Upper lobe of left lung (tissue), 4 donors: Measurements from ENCODE around the gene SCUBE1.

Source experiments
- EP300 ChIP-seq, 4 donors: sonication (generic); formaldehyde crosslinking; IDR thresholded peaks; one replicate each; pipeline ENCODE4 v1.5.1; 2017; ENCODE audit warnings: antibody characterized with exemption in 4 of 4, control low read depth in 2 of 4
- POLR2A ChIP-seq, 4 donors: fragments of 450-650 bp; IDR thresholded peaks; one replicate each; pipeline ENCODE4 v1.5.1; 2016 to 2017; ENCODE audit warnings: antibody characterized with exemption in 4 of 4, mild to moderate bottlenecking in 2 of 4
- POLR2AphosphoS5 ChIP-seq, 2 donors: sonication (generic); formaldehyde crosslinking; IDR thresholded peaks; one replicate each; pipeline ENCODE4 v1.5.1; 2017; ENCODE audit warnings: antibody characterized with exemption in 2 of 2
- TF ChIP-seq, protein P1 (sequence below), 6 experiments: fragments of 450-650 bp in 4 of 6; fragments of 200-600 bp in 2 of 6; sonication (generic) in 2 of 6; IDR thresholded peaks; one replicate each; pipeline ENCODE4 v1.5.1; 2016 to 2019; ENCODE audit warnings: antibody characterized with exemption in 6 of 6

DNA sequence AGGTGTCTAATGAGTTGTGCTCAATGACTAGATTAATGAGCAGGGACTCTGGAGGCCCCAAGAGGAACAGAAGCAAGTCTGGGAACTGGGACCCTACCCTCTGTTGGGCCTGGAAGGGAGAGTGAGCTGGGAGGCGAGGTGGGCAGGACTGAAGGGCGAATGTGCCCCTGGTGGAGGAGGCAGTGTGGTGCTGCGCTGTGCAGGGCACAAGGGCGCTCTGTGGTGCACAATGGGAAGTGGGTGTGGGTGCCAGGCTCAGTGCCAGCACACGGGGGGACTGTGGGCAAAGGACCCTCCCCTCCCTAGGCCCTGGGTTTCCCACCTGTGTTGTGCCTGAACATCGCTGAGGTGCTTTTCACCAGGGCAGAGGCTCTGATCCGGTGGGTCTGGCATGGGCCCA, 98.8 kb downstream of the SCUBE1 start:
- TF ChIP-seq, protein P1, sequence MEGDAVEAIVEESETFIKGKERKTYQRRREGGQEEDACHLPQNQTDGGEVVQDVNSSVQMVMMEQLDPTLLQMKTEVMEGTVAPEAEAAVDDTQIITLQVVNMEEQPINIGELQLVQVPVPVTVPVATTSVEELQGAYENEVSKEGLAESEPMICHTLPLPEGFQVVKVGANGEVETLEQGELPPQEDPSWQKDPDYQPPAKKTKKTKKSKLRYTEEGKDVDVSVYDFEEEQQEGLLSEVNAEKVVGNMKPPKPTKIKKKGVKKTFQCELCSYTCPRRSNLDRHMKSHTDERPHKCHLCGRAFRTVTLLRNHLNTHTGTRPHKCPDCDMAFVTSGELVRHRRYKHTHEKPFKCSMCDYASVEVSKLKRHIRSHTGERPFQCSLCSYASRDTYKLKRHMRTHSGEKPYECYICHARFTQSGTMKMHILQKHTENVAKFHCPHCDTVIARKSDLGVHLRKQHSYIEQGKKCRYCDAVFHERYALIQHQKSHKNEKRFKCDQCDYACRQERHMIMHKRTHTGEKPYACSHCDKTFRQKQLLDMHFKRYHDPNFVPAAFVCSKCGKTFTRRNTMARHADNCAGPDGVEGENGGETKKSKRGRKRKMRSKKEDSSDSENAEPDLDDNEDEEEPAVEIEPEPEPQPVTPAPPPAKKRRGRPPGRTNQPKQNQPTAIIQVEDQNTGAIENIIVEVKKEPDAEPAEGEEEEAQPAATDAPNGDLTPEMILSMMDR (IDR thresholded peaks at IDR 0.05), result no peak
- no peak for TF ChIP-seq POLR2A (IDR thresholded peaks at IDR 0.05)
- TF ChIP-seq POLR2AphosphoS5 (IDR thresholded peaks at IDR 0.05), result no peak
- no peak for TF ChIP-seq EP300 (IDR thresholded peaks at IDR 0.05)
